ENCODE results near the gene DNAH3. TPM values are rescaled to one million over a fixed set of nuclear protein-coding genes. Genes with fewer than 3 reads are reported as not detected.
"Not testable (repeated sequence)": the region's sequence is repeated elsewhere in the genome, so short reads cannot be mapped to it uniquely, and the experiment has no call there.

DNAH3 gene
- total and polyA plus RNA-seq, 2 experiments from 2014 or later: not detected

- no peaks in the 10 kb centered on the region for H3K9me2 ChIP-seq (ENCODE audit: insufficient read depth)
- in situ Hi-C loops (cut with MboI): no loop called here
- 77 to 80% methylated on average over 9 of the region's 9 CpGs for WGBS, 2 experiments (ENCODE audit: low coverage in 1 of 2, low lambda C conversion rate in 2 of 2, missing lambda C conversion rate in 2 of 2)
- no peaks in the 10 kb centered on the region for H3K9me3 ChIP-seq (ENCODE audit: low read depth)
- H3F3A ChIP-seq (ENCODE audit: insufficient read depth): no peaks in the 10 kb centered on the region
- no peaks in the 10 kb centered on the region for H4K20me1 ChIP-seq (ENCODE audit: insufficient read depth)
- no peak overlapping the region for H2AFZ ChIP-seq
- no peaks in the 10 kb centered on the region for H3K4me1 ChIP-seq (ENCODE audit: insufficient read depth)
- no peak overlapping the region for H3K27ac ChIP-seq
- H3K4me2 ChIP-seq (ENCODE audit: unreplicated experiment): no peak overlapping the region
- no peak for TF ChIP-seq EZH2 (IDR thresholded peaks at IDR 0.05; ENCODE audit: insufficient read depth, poor library complexity, severe bottlenecking)
- no peak for TF ChIP-seq EZH2phosphoT487 (IDR thresholded peaks at IDR 0.05; ENCODE audit: insufficient read depth, low read depth)
- no peaks in the 10 kb centered on the region for H3K36me3 ChIP-seq (ENCODE audit: low read depth)
- H3K4me3 ChIP-seq: no peak overlapping the region
- DNase-seq: no peak
- no peak overlapping the region for H3K9ac ChIP-seq
- no peaks in the 10 kb centered on the region for H3K27me3 ChIP-seq (replicated peaks; ENCODE audit: insufficient read depth)
- H3K79me2 ChIP-seq (ENCODE audit: insufficient read depth): no peaks in the 10 kb centered on the region
Observed at GRCh38 chr16:20948444-20948843, 202.2 kb downstream of the DNAH3 start.

GRCh38 chr16:20946015-20946629, 204.5 kb downstream of the DNAH3 start:
- TF ChIP-seq EZH2 (IDR thresholded peaks at IDR 0.05; ENCODE audit: insufficient read depth, poor library complexity, severe bottlenecking): no peak
- no peak for TF ChIP-seq EZH2phosphoT487 (IDR thresholded peaks at IDR 0.05; ENCODE audit: insufficient read depth, low read depth)

GRCh38 chr16:20945575-20945875, 205.1 kb downstream of the DNAH3 start:
- H3K9me2 ChIP-seq (ENCODE audit: insufficient read depth); DNase-seq; H3K4me2 ChIP-seq (ENCODE audit: unreplicated experiment); in situ Hi-C loops (cut with MboI); H3K4me3 ChIP-seq; H3K36me3 ChIP-seq (ENCODE audit: low read depth); H3K27ac ChIP-seq; H4K20me1 ChIP-seq (ENCODE audit: insufficient read depth); H2AFZ ChIP-seq; H3K79me2 ChIP-seq (ENCODE audit: insufficient read depth); H3K27me3 ChIP-seq (replicated peaks; ENCODE audit: insufficient read depth); H3K9me3 ChIP-seq (ENCODE audit: low read depth); H3F3A ChIP-seq (ENCODE audit: insufficient read depth); H3K4me1 ChIP-seq (ENCODE audit: insufficient read depth); H3K9ac ChIP-seq: not testable (repeated sequence)
- WGBS, 2 experiments (ENCODE audit: low coverage in 1 of 2, low lambda C conversion rate in 2 of 2, missing lambda C conversion rate in 2 of 2): 92 to 94% methylated on average over 11 of the region's 11 CpGs

More at GRCh38 chr16:20946015-20946629, 204.5 kb downstream of the DNAH3 start:
- Histone ChIP-seq H4K20me1 (ENCODE audit: insufficient read depth) (no peaks in the 10 kb centered on the region), H3K4me3 (no peak overlapping the region), H3K36me3 (ENCODE audit: low read depth) (no peaks in the 10 kb centered on the region), H3K9me3 (ENCODE audit: low read depth) (no peaks in the 10 kb centered on the region), H3K9ac (no peak overlapping the region), H3K4me1 (ENCODE audit: insufficient read depth) (no peaks in the 10 kb centered on the region), H3K79me2 (ENCODE audit: insufficient read depth) (no peaks in the 10 kb centered on the region), H3K4me2 (ENCODE audit: unreplicated experiment) (no peak overlapping the region), H3K27ac (no peak overlapping the region), H3K9me2 (ENCODE audit: insufficient read depth) (no peaks in the 10 kb centered on the region), H2AFZ (no peak overlapping the region), H3K27me3 (replicated peaks; ENCODE audit: insufficient read depth) (no peaks in the 10 kb centered on the region), H3F3A (ENCODE audit: insufficient read depth) (no peaks in the 10 kb centered on the region)
- DNase-seq: no peak
- in situ Hi-C loops (cut with MboI): no loop called here
- WGBS, 2 experiments (ENCODE audit: low coverage in 1 of 2, low lambda C conversion rate in 2 of 2, missing lambda C conversion rate in 2 of 2): 81 to 84% methylated on average over 8 of the region's 8 CpGs

GRCh38 chr16:20944861-20945574, 205.6 kb downstream of the DNAH3 start:
- in situ Hi-C loops (cut with MboI): no loop called here
- Histone ChIP-seq H4K20me1 (ENCODE audit: insufficient read depth) (no peaks in the 10 kb centered on the region), H2AFZ (no peak overlapping the region), H3K27me3 (replicated peaks; ENCODE audit: insufficient read depth) (no peaks in the 10 kb centered on the region), H3K9me2 (ENCODE audit: insufficient read depth) (no peaks in the 10 kb centered on the region), H3K4me1 (ENCODE audit: insufficient read depth) (no peaks in the 10 kb centered on the region), H3K4me2 (ENCODE audit: unreplicated experiment) (no peak overlapping the region), H3F3A (ENCODE audit: insufficient read depth) (no peaks in the 10 kb centered on the region), H3K27ac (no peak overlapping the region), H3K36me3 (ENCODE audit: low read depth) (no peaks in the 10 kb centered on the region), H3K9me3 (ENCODE audit: low read depth) (no peaks in the 10 kb centered on the region), H3K4me3 (no peak overlapping the region), H3K9ac (no peak overlapping the region), H3K79me2 (ENCODE audit: insufficient read depth) (no peaks in the 10 kb centered on the region)
- TF ChIP-seq EZH2phosphoT487 (IDR thresholded peaks at IDR 0.05; ENCODE audit: insufficient read depth, low read depth): no peak
- no peak for TF ChIP-seq EZH2 (IDR thresholded peaks at IDR 0.05; ENCODE audit: insufficient read depth, poor library complexity, severe bottlenecking)
- DNase-seq: peak; percentile 27
- 82 to 89% methylated on average over 5 of the region's 5 CpGs for WGBS, 2 experiments (ENCODE audit: low coverage in 1 of 2, low lambda C conversion rate in 2 of 2, missing lambda C conversion rate in 2 of 2)

Data from GM23248 (cell line).